Stimulated activated CD8-positive, alpha-beta memory T cell treated with anti-CD3 and anti-CD28 coated beads, Interleukin-7, amount 100 ng/mL, for 24 hours (primary cell): ENCODE results near the gene SLMAP.
"Not testable (repeated sequence)": the region's sequence is repeated elsewhere in the genome, so short reads cannot be mapped to it uniquely, and the experiment has no call there.

Source experiments
- DNase-seq: peaks from one replicate; pipeline ENCODE4 v3.0.0-alpha.2; 2020; ENCODE audit warnings: low read depth

SLMAP gene

DNA sequence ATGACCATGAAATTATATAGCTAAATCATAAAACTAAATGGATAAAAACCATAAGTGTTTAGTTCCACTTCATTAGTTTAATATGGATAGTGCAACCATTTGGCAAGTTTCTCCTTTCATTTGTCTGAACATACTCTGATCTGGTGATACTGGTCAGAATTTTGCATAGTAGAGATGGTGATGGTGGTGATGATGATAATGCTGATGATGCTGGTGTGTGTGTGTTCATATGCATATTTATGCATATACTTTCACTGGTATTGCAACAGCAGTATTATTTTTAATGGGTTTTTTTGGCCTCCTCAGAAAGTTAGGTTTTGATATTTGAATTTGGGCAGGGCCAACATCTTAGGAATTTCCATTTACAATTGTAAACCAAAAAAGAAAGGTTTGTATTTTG, 76.4 kb downstream of the SLMAP start:
- no peak for DNase-seq

DNA sequence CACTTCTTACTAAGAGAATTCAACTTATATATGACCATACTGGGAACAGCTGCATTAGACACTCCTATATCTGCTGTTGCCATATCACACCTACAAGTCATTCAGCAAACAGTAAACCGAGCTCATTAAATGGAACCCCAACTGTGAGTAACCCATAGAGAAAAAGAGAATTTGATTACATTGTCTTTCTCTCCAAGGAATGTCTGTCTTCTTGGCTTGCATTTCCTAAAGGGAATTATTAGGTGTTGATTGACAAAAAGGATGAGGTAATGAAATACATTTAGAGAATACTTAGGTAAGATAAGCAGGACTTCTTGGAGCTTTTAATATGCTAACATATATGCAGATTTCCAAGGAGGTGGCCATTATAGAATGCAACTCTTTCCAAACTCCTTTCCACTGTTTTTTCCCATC, 76.8 kb downstream of the SLMAP start:
- no peak for DNase-seq

DNA sequence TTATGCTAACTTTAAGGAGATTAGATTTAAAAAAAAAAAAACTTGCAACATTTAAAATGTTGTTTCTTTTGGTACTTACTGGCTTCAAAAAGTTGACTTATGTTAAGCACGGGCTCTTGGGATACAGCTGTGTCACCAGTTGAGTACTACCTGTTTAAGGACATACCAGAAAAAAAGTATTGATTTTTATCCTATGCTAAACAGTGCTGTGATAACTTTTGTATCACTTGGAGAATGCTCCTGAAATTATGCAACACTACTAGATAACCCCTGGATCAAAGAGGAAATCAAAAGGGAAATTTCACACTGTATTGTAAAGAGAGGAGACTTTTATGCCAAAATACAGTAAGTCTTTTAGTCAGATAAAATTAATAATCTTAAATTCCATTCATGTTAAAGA, 77.7 kb downstream of the SLMAP start:
- no peak for DNase-seq

DNA sequence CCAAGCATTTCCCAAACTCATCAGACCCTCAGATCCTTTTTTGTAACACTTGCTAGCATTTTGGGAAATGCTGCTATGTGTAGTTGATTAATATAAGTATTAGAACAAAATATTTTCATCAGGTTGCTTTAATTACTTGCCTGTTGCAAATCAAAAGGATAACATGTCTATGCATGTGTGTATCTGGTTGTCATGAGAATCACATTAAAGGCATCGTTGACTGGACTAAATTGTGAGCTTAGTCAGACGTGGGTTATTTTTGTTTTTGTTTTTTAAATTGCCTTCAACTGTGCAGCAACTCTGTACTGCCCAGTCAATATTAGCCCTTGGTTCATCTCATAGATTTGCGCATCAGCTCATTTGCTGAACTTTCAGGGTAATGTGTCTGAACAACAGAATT, 81.6 kb downstream of the SLMAP start:
- DNase-seq: no peak

DNA sequence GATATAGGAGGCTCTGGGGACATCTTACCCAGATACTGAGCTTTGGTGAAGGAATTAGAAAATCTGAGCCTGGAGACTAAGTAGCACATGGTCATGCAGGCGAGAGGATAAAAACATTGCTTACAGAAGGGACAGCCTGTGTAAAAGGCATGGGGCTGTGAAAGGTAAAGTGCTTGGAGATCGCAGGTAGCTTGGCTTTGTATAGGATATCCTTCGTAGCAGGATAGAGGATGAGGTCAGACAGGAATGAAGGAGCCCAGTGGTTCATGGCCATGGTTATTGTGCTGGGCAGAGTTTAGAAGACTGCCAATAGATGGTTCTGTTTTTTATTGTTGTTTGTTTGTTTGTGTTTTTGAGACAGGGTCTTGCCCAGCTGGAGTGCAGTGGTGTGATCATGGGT, 82.5 kb downstream of the SLMAP start:
- DNase-seq: no peak

DNA sequence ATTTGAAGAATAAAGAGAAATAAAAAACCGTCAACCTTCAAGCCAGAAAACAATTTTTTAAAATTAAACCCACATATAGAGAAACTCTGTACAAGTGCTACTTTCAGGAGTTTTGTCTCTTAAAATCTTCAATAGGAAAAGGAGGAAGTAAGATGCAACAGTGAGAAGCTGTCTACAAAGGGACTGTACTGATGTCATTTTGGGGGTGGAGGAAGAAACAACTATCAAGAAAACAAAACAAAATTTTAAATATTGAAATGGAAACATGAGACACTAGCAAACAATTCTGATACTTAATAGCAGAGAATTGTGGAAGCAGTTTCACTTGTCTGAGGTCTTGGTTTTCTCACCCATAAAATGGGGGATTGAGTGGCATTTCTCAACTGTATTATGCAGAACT, 84.4 kb downstream of the SLMAP start:
- no peak for DNase-seq

DNA sequence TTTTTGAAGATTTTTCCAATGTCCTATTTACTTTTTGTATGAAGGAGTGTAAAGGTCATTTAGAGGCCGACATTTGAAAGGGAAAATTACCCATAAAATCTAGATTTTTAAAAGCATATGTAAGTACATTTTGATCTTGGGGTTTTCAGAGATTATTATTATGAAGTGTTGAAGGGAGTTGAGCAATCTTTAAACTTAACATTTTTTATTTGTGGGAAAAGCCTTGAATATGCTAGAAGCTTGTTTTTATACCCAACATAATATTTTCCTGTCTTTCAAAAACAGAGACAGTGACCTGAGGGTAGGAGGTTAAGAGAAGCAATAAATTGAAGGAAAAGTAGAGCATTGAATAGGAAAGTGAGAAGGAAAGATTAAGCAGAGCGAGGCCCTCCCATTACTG, 85.7 kb downstream of the SLMAP start:
- no peak for DNase-seq

DNA sequence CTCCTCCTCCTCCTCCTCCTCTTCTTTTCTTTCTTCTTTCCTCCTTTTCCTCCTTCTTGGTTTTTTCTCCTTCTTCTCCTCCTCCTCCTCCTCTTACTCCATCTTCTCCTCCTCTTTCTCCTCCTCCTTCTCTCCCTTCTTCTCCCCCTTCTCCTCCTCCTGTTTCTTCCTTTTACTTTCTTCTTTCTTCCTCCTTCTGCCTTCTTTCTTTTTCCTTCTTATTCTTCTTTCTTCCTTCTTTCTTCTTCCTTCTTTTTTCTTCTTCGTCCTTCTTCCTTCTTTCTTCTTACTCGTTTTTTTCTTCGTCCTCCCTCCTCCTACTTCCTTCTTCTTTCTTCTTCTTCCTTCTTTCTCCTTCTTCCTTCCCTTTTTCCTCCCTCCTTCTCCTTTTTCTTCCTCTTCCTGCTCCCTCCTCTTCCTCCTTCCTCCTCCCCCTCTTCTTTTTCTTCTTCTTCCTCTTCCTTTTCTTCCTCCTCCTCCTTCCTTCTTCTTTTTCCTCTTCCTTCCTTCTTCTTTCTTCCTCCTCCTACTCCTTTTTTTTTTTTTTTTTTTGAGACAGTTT, 92.1 kb downstream of the SLMAP start:
- DNase-seq: no peak

DNA sequence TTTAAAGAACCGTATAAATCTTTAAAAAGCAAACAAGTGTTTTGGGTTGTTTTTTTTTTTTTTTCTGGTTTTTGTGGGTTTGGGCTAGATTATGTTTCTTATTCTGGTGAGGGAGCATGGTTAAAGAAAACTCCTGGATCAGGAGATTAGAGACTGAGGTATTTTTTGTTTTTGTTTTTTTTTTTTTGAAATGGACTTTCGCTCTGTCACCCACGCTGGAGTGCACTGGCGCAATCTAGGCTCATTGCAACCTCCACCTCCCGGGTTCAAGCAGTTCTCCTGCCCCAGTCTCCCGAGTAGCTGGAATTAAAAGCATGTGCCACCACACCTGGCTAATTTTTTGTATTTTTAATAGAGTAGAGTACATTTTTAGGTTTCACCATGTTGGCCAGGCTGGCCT, 95.2 kb downstream of the SLMAP start:
- no peak for DNase-seq

DNA sequence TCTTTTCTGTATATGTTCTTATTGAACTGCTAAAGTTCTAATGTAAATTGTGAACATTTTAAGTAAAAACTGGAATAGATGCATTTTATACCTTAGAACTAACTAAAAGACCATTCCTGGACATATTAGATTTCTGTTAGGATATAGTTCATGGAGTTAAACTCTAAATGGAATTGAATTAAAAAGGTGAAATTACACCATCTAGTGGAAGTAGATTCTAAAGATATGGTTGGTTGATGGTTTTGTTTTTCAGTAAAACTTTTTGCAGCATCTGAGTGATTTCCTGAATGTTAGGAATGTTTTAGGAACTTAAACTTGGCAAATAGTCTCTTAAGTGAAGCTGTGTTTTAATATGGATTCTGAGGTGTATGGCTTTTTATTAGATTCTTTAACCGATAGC, 96.8 kb downstream of the SLMAP start:
- no peak for DNase-seq

DNA sequence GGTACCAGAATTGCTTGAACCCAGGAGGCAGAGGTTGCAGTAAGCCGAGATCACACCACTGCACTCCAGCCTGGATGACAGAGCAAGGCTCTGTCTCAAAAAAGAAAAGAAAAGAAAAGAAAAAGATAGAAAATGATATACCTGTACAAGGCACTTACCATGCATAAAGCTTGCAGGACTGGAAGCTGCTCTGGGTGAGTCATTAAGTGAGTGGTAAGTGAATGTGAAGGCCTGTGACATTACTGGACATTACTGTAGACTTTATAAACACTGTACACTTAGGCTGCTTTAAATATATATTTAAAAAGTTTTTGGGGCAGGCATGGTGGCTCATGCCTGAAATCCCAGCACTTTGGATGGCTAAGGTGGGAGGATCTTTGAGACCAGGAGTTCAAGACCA, 99.2 kb downstream of the SLMAP start:
- no peak for DNase-seq

DNA sequence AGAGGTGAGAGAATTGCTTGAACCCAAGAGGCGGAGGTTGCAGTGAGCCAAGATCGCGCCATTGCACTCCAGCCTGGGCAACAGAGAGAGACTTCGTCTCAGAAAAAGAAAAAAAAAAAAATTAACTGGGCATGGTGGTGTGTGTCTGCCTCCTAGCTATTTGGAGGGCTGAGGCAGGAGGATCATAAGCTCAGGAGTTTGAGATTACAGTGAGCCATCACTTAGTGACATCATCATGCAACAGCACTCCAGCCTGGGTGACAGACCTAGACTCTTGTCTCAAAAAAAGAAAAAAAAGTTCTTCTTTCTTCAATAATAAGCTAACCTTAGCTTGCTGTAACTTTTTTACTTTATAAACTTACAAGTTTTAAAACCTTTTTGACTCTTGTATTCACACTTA, 99.8 kb downstream of the SLMAP start:
- no peak for DNase-seq

DNA sequence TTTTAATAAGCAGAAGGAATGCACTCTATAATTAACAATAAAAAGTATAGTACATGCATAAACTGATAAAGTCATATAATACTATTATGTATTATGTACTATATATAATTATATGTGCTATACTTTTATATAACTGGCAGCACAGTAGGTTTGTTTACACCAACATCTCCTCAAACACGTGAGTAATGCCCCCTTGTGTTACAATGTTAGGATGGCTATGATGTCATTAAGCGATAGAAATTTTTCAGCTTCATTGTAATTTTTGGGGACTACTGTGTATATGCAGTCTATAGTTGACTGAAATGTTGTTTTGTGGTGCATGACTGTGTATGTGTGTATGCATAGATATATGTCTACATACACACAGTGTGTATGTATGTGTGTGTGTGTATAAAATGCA, 100.6 kb downstream of the SLMAP start:
- no peak for DNase-seq

DNA sequence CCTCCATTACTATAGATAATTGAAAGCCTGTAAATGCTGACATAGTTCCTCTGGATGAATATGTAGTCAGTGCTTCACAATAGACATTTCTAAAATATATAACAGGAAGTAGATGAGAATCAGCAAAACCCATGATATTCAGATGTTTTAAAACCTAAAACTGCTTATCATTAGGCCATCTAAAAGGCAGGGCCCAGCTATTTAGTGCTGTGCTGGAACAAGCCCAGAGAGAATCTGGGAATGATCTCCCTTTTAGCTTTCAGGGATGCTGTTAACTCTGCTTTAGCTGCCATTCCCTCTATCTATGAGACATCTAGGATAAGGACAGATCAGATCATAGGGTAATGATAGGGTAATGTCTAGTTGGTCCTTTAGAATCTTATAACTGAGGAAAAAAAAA, 106.8 kb downstream of the SLMAP start:
- DNase-seq: no peak

DNA sequence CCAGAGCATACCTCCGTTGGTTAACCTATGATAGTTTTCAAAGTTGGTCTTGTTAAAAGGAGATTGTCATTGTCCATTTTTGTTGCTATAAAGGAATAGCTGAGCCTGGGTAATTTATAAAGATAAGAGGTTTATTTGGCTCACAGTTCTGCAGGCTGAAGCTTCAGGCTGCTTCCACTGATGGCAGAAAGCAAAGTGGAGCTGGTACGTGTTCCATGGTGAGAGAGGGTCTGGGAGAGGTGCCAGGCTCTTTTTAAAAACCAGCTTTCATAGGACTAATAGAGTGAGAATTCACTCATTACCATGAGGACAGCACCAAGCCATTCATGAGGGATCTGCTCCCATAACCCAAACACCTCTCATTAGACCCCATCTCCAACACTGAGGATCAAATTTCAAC, 107.3 kb downstream of the SLMAP start:
- DNase-seq: no peak

DNA sequence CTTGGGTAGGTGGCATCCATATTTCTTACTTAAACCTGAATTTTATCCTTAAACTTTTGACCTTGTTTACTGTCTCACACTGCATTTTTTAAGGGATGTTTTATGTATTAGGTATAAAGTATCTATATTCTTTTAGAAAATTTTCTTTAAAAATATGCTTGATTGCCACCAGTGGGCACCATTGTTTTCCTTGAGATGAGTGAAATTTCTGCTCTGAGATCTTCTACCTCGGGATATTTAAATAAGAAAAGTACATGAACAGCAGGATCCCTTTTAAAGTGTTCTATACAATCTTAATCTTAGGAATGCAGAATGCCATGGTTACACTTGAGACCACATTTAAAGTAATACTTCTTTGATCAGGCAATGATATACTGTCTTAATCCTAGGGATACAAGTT, 108.7 kb downstream of the SLMAP start:
- DNase-seq: no peak

DNA sequence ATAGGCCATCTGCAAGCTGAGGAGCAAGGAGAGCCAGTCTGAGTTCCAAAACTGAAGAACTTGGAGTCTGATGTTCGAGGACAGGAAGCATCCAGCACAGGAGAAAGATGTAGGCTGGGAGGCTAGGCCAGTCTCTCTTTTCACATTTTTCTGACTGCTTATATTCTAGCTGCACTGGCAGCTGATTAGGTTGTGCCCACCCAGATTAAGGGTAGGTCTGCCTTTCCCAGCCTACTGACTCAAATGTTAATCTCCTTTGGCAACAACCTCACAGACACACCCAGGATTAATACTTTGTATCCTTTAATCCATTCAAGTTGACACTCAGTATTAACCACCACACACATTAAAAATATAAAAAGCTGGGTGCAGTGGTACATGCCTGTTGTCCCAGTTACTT, 113.0 kb downstream of the SLMAP start:
- DNase-seq: not testable (repeated sequence)

DNA sequence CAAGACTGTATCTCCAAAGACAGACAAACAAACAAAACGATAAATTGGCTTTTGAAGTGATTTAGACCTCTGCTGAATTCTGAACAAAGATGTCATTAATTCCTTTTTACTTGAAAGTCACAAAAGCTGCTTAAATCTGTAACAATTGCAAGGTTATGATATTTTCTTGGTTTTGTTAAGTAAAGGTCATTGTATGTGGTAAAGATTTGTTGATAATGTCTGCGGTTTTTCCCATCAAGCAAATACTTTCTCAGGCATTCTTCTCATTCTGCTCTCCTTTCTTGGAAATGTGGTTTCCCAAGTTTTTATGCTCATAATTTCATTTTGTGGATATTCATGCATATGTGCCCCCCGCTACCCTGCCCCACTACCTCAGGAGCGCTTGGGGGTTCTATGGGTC, 116.5 kb downstream of the SLMAP start:
- DNase-seq: no peak

DNA sequence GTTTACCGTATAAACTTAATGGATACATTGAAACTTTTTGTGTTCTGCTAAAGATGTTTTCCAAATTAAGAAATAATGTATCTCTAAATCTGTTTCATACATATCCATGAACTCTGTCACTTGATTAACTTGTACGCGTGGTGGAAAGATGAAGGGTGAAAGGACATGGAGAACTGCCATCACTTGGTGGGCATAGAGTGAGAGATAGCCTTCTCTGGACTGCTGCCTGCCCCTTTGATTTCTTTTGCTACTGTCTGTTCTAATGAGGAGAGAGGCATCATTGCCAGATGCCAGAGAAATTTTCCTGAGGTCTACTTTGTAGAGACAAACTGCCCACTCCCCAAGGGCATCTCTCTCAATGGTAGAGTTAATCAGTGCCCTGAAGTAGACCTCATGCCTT, 120.5 kb downstream of the SLMAP start:
- no peak for DNase-seq

DNA sequence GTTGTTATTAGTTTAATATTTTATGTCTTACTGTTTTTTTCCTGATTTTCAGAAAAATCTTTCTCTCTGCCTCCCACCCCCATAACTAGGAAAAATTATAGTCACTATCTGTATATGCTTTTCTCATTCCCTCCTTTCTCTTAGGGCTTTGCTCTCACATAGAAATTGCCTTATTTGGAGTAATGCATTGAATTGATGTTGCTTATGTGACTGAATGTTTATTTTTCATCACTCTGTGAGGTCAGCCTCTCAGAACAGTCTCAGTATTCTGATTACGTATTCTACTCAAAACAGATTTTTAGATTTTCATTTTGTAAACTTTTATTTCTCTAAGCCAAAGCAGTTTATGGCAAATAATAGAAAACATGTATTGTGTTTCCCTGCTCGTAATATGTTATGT, 121.0 kb downstream of the SLMAP start:
- DNase-seq: no peak

DNA sequence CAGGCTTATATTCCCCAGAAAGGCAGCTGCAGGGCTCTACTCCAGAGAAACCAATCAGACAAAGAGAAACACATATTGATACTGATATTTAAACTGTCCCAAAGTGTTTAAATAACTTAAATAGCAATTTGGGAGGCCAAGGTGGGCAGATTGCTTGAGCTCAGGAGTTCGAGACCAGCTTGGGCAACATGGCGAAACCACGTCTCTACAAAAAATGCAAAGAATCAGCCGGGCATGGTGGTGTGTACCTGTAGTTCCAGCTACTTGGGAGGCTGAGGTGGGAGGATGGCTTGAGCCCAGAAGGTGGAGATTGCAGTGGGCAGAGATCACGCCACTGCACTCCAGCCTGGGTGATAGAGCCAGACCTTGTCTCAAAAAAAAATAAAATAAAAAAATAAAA, 128.3 kb downstream of the SLMAP start:
- not testable (repeated sequence) for DNase-seq

DNA sequence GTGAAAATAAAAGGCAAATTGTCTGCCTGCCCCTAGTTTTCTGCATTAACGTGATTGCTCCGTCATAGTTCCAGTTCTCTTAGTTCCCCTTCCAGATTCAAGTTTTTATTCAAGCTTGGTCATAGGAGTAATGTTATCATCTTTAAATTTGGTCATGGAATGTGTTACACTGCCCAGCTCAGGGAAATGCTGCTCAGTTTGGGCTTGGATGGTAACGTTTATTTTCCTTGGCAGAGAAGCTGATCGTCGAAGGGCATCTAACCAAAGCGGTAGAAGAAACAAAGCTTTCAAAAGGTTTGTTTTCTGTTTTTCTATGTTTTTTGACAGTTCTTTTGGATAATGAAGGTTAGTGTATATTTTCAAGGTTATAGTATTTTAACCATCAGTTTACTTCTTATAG, 133.7 kb downstream of the SLMAP start:
- no peak for DNase-seq

DNA sequence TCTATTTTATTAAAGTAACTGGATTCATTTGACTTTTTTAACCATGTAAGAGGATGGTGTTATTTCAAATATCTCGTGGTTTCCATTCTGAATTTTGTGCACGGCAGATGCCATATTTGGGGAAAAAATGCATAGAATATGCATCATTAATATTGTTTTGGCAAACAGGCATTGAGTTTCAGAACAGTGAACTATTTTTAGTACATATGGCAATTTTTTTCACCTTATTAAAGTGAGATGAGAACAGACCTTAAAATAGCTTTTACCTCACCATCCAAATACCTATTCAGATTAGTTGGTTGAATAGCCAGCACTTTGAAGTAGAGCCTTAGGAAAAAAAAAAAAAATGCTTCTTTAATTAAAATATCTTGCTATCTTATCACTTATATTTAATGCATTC, 134.8 kb downstream of the SLMAP start:
- DNase-seq: no peak

DNA sequence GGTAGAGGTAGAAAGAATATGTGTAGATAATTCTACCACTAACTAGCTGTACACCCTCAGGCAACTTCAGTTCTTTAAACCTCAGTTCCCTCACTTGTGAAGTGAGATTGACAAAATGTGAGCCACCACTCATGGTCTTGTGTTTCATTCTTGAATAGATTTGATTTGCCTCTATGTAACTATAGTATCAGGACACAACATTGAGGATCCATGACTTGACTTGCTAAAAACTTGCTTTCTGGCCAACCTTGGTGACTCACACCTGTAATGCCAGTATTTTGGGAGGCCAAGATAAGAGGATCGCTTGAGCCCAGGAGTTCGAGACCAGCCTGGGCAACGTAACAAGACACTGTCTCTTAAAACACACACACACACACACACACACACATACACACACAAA, 136.3 kb downstream of the SLMAP start:
- no peak for DNase-seq

DNA sequence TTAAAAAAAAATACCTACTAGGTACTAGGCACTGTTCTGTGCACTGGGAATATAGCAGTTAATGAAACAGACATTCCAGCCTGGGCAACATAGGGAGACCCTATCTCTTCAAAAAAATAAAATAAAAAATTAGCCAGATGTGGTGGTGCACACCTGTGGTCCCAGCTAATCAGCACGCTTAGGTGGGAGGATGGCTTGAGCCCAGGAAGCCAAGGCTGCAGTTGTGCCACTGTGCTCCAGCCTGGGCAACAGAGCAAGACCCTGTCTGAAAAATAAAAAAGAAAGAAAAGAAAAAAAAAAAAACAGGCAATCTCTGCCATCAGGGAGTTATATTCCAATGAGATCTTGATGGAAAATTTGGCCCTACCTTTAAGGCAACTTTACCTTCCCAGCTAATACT, 137.0 kb downstream of the SLMAP start:
- DNase-seq: no peak
